SK-N-DZ (cell line): ENCODE data around the gene MEI1.

Experiments used
- DNase-seq: peaks from one replicate; pipeline ENCODE4 v3.0.0-alpha.2; 2015; ENCODE audit warnings: low spot score
- small RNA-seq, 2 experiments: library from RNA; depleted of rRNA; stranded (forward); fragments of <200 nt; gene quantifications; one replicate each; pipeline ENCODE3, GENCODE V24; 2014

MEI1 gene

DNA sequence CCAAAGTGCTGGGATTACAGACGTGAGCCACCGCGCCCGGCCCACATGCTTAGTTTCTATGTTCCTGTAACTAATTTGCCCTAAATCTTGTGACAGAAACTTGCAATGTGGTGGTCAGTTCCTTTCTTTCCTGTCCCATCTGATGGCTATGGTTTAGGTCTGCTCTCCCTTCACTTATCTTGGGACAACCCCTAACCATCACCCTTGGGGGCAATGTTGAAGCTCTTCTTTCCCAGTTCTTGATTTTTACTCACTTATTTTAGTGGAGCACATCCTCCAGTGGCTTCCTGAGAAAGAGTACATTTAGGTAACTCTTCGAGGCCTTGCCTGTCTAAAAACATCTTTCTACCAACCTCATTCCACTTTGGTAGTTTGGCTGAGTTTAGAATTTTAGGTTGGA is 140.9 kb downstream of the MEI1 start:
- DNase-seq, result no peak

DNA sequence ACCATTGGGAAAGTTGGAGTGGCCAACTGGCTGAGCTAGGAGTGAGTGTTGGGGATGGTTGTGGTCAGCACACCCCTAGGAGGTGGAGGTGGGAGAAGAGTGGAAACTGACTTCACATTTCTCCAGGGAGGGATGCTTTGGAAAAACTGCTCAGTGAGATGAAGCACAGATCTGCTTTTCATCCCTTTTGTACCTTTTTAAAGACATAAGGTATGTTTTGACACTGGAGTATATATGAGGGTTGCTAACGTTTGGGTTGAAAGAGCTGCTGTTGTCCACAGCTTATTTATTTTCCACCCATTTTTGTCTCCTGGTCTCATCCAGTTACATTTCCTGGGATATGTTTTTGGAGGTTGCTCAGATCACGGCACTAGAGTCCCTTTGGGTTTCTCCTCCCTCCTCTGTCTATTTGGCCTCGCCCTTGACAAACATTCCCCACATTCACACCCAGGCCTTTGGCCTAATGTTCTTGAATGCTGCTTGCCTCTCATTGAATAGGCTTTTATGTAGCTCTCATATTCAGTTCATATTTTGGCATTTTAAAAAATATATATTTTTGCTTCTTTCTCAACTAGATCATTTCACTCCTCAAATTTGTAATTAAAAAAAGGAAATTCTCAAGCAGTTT is 141.9 kb downstream of the MEI1 start:
- DNase-seq, result no peak

DNA sequence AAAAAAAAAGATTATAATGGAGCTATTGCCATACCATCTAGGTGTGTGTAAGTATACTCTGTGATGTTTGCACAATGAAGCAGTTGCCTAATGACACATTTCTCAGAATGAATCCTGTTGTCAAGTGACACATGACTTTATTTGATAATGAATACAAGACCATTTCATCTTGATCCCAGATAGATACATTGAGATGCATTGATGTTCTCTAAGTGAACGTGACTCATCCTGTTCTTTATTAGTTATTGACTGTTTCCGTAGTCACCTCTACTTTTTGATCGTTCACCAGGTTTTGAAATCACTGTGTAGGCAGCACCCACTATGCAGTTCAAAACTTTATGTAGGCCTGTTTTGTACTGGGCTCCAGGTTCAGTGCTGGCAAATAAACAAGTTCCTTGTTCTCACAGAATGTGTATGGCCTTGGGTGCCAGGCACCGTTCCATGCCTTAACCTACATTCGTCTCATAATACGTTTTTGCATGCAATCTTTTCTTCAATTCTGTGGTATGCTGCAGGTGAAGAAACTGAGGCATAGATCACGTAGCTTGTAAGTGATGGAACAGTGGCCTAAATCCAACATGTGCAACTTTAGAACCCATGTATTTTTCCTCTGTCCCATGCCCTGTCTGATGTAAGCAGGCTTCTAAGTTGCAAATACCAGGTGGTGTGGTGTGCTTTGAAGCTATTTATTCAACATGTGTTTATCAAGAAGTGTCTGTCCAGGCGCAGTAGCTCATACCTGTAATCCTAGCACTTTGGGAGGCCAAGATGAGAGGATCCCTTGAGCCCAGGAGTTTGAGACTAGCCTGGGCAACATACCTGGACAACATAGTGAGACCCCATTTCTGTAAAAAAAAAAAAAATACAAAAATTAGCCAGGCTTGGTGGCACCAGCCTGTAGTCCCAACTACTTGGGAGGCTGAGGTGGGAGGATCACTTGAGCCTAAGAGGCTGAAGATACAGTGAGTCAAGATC is 144.0 kb downstream of the MEI1 start:
- no peak for DNase-seq

DNA sequence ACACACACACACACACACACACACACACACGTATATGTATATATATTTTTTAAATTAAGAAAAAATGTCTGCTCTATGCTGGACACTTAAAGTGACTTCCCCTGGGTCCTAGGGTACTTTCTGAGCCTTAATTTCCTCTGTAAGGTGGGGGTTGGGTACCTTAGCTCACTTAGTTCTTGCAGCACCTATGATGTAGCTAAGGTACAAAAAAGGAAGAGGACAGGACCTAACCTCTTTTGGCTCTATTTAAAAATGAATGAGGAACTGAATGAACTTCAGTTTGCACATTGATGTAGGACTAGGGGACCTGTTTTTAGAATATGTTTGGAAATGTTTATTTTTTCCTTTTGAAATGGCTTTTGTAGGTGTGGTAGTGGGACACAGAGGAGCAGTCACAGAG is 144.7 kb downstream of the MEI1 start:
- DNase-seq, result no peak

DNA sequence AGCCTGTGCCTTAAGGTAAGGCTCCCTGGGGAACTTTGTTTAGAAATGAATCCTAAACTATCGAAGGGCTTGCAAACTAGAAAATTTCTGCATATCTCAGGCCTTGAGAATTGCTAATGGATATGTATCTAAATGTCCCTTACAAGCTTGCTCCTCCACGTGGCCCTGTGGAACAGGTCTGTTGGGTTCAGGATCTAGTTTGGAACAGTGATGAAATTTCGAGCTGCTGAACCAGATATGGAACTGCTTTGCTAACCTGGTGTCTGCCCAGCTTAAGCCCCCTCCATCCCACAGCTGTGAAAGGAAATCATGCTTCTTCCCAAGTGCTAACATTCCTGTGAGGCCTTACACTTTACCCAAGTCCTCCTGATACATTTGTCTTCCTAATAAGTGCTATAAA is 145.2 kb downstream of the MEI1 start:
- DNase-seq, result no peak

DNA sequence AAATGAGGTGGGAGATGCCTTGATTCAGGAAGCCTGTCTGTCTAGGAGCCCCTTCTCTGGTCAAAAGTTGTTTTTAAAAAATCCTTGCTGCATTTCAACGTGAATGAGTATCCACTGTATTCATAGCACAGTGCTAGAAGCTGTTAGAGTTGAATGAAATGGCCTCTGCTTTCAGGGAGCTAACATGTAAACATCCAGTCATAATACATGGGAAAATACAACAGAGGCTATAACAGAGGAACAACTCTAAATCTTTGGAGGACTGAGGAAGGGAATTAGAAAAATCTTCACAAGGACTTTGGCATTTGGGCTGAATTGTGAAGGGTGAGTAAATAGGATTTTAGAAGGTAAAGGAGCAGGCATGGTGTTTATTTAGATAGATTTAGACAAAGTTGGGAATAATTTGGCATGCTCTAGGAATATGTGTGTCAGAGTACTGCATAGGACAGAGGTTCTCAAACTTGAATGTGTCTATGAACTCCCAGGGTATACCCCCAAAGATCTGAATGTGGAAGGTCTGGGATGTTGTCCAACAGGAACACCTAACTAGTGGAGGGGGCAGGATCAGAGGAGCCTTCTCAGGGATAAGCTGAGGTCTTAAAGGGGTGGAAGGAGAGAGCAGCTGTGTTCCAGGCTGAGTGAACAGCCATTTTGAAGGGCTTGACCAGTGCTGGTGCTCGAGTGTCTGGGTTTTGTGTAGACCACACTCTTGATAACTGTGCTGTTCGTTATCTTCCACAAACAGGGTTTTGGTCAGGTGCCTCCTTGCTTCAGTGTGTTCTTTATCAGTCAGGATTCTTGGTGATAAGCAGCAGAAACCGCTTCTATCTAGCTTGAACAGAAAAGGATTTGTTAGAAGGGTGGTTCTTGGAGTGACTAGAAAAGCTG is 146.3 kb downstream of the MEI1 start:
- no peak for DNase-seq

DNA sequence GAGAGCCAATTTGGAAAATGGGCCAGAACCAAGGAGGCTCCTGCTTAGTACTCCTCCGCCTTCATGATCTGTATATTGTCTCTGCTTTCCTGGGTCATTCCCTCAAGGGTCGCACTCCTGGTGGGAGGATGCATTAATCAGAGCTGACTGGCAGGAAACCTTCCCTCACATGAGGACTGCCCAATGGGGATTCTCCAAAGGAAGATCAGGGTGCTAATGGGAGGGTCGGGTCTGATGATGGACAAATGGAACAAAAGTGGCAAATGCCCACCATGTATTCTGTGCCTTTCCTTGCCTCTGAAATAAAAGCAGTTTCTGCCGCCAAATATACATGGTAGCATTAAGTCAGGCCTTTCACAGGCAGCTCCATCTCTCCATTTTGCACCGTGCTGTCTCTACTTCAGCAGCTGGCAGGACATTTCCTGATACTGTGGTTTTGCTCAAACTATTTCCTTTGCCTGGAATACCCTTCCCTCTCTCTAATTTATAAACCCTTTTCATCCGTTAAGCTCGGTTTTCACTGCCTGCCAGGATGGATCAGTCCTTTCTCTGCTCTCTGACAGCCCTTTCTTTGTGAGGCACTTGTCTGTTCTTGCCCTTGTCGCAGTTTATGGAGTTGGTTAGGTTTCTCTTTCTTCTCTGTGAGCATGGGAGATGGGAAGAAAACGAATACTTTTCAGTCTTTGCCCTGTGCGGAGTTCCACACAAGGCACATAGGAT is 147.1 kb downstream of the MEI1 start:
- DNase-seq, result no peak

DNA sequence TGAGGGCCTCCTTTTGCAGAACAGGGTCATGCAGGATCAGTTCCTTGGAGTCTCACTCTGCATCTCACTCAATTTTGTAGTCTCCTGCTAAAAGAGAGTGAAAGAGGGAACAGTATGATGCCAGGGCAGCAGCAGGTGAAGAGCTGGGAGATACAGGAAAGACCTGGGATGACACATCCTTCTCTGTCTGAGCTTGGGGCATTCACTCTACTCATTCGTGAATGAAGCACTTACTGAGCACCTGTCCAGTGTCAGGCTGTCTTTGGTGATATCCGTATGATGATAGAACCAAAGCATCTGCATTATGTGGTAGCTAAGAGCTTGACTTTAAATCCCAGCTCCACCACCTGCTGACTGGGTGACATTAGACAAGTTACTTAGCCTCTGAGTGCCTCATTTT is 148.0 kb downstream of the MEI1 start:
- no peak for DNase-seq

DNA sequence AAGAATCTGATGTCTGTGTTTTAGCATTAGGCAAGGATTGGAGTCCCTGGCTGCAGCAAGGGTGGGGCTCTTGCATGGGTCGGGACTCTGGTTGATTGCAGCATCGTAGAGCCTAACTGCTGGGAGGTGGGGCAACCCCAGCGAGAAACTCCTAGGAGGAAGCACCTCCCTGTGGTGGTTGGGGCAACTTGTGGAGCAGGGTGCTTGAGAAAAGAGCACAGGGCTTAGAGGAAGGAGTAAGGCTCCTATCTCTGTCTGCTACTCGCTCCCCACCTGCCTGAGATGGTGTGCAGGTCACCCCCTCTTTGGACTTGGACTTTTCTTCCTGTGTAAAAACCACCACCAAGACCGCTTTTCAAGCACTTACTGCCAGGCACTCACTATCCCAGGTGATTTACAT is 149.2 kb downstream of the MEI1 start:
- DNase-seq, result no peak

Small RNAs within 50 kb of the gene (small RNA-seq; reads per million reads assigned to genes)
- gene HMGN2P10 (0 reads per million in 2 experiments), gene RF00019 (0 reads per million in 2 experiments), gene RNU6-476P (0 to 0.09 reads per million in 2 experiments), gene RNU6ATAC22P (0 reads per million in 2 experiments)
